Activated naive CD4-positive, alpha-beta T cell treated with anti-CD3 and anti-CD28 coated beads, Interleukin-2, amount 50 U/mL, for 72 hours (primary cell): ENCODE results near the gene KRTAP5-9. TPM values are rescaled to one million over a fixed set of nuclear protein-coding genes. Genes with fewer than 3 reads are reported as not detected.
"Not testable (repeated sequence)": the region's sequence is repeated elsewhere in the genome, so short reads cannot be mapped to it uniquely, and the experiment has no call there.

Experiments used
- ATAC-seq, 2 donors: fragments of 150-1000 bp; cut with Tn5 transposase; 2 replicates each; pipeline ENCODE4 v1.10.0; 2021; ENCODE audit warnings: mild to moderate bottlenecking in 2 of 2, moderate library complexity in 2 of 2
- DNase-seq, 2 donors: peaks; one replicate each; pipeline ENCODE4 v3.0.0; 2021 to 2022; ENCODE audit warnings: low spot score in 2 of 2
- H3K27ac Mint-ChIP-seq, 2 donors: one replicate each; pipeline ENCODE4 v1.8.0; 2022; ENCODE audit warnings: mild to moderate bottlenecking in 2 of 2, mixed read lengths in 2 of 2
- H3K36me3 Mint-ChIP-seq, 2 donors: one replicate each; pipeline ENCODE4 v1.8.0; 2022; ENCODE audit warnings: mixed read lengths in 2 of 2
- H3K9me3 Mint-ChIP-seq, 2 donors: one replicate each; pipeline ENCODE4 v1.8.0; 2022; ENCODE audit warnings: mixed read lengths in 2 of 2
- total RNA-seq, 2 donors: library from RNA; stranded (reverse); gene quantifications; one replicate each; pipeline ENCODE4 v1.2.3, GENCODE V29; 2022

KRTAP5-9 gene
- total RNA-seq, 2 donors from 2014 or later = not detected

DNA sequence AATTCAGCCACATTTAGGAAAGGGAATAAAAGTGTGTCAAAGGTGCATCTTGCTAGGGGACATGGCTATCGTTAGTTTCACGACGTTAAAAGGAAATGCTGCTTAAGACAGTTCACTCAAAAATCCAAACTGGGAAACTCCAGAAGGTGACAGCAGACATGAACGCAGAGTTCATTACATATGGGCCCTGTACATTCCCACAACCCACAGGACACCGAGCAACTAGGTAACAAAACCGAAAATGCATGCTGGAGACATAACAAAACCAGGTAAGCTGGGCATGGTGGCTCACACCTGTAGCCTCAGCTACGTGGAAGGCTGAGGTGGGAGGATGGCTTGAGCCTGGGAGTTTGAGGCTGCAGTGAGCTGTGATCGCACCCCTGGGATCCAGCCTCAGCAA is 19.4 kb downstream of the KRTAP5-9 start:
- H3K9me3 Mint-ChIP-seq, H3K27ac Mint-ChIP-seq, DNase-seq, ATAC-seq, H3K36me3 Mint-ChIP-seq: not testable (repeated sequence)

DNA sequence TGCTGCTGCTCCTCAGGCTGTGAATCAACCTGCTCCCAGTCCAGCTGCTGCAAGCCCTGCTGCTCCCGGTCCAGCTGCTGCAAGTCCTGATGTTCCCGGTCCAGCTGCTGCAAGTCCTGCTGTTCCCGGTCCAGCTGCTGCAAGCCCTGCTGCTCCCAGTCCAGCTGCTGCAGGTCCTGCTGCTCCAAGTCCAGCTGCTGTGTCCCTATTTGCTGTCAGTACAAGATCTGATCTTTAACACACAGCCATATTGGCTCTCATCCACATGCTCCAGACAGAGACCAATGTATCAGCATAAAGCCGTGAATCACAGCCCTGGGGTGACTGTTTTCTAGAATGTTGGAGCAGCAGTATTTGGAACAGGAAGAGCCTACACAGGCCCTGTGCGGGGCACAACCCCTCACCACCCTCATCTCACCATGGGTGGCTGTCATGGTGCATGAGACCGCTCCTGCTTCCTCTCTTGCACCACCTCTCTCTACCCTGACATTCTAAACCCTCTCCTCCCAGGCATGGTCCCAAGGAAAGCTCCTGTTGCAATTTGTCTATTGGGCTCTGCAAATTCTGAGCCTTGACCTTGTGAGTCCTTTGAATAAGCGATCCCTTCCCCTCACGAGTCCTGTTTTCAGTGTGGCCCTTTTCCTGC is 20.6 kb downstream of the KRTAP5-9 start:
- DNase-seq (no peak), ATAC-seq (no peak)
- no peaks in the 10 kb centered on the region for H3K9me3 Mint-ChIP-seq
- no peak overlapping the region for H3K27ac Mint-ChIP-seq
- H3K36me3 Mint-ChIP-seq = no peaks in the 10 kb centered on the region

DNA sequence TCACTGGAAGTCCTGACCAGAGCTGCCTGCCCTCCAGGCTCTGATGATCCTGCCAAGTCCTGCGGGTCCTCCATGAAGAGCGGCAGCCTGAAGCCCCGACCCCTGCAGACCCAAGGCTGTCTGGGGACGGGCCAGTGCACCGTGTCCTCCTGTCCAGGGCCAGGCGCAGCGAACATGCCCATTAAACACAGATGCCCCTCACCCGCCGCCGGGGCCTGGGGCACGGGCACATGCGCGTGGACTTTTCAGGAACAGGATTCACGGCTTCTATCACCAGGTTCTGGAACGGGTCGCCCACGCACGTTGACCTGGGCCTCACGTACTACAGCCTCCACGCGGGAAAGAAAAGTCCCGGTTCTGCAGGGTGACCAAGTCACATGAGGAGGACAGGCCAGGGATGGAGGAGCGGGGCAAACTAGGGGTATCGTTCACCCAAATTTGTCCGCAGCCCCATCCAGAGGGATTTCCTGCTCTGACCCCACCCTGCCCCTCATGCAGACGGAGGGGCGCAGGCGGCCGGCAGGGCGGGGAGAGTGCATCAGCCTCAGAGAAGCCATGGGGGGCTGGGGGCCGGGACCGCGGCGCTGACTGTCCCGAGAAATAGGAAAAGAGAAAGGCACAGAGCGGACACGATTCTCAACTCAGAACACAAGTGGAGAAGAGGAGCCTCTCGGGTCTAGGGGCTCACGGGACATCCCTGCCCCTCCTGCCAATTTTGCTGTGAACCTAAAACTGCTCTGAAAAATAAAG is 23.1 kb downstream of the KRTAP5-9 start:
- ATAC-seq, H3K9me3 Mint-ChIP-seq, H3K36me3 Mint-ChIP-seq, DNase-seq, H3K27ac Mint-ChIP-seq: not testable (repeated sequence)

DNA sequence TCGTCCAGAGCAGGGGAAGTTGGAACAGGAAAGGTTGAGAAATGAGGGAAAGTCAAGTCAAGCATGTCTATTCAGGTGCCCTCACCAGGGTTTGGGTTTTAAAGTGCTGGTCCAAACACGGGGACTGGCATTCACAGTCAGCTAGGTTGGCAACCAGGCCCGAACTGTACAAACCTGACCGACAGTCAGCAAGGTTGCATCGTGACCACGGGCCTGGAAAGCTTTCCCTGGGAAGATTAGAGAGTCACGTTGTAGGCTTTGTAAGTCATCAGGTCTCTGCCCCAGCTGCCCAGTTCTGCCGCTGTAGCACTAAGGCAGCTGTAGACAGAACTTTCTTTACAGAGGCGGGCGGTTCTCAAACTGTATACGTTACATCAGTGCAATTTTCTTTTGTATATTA is 24.6 kb downstream of the KRTAP5-9 start:
- Mint-ChIP-seq H3K9me3 (no peaks in the 10 kb centered on the region), H3K27ac (no peak overlapping the region), H3K36me3 (no peaks in the 10 kb centered on the region)
- ATAC-seq (no peak), DNase-seq (no peak)

DNA sequence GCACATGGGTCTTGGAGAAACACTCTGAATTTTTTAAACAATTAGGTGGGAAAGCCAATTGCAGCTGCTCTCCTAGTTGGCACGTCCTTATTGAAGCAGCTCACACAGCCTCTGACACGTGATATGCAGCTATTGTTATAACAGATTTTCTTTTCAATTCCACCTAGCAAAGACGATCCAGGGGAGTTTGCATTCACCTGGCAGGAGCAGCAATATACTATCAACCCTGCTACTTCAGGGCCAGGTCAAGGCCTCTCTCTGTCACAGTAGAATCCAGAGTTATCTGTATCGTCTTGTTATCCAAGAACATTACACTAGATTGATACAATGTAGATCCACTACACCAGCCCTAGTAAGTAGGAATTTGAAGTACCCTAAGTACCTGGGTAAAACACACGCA is 26.2 kb downstream of the KRTAP5-9 start:
- H3K36me3 Mint-ChIP-seq = no peaks in the 10 kb centered on the region
- H3K27ac Mint-ChIP-seq = no peak overlapping the region
- no peak for DNase-seq
- no peak for ATAC-seq
- no peaks in the 10 kb centered on the region for H3K9me3 Mint-ChIP-seq

DNA sequence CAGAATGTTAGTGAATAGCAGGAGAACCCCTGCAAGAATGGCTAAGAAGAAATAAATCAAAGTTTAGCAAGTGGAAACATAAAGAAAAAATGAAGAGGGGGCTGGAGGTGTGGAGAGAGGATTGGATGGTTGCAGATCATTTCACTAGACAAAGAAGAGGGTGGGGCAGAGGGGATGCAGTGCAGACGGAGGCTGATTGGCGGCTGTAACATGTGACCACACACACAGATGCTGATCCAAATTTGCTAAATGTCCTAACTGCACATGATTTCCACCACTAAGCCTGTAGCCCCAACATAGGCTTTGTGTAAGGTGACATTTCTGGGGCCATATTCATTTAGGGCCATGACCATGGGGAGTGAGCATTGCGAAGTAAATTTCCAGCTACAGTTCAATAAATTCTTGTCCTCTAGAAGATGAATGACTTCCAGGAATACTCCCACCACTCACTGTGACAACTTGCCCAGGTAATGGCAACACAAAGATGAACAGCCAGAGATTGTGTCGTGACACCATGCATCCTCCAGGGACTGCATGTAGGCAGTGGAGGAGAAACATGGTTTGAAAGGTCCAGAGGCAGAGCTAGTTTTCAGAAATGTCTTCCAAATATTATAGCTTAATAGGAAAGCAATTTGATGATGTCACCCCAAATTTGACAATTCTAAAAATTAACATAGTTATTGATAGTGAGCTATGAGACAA is 27.7 kb downstream of the KRTAP5-9 start:
- DNase-seq (no peak), ATAC-seq (no peak)
- H3K36me3 Mint-ChIP-seq = no peaks in the 10 kb centered on the region
- H3K27ac Mint-ChIP-seq = no peak overlapping the region
- no peaks in the 10 kb centered on the region for H3K9me3 Mint-ChIP-seq

DNA sequence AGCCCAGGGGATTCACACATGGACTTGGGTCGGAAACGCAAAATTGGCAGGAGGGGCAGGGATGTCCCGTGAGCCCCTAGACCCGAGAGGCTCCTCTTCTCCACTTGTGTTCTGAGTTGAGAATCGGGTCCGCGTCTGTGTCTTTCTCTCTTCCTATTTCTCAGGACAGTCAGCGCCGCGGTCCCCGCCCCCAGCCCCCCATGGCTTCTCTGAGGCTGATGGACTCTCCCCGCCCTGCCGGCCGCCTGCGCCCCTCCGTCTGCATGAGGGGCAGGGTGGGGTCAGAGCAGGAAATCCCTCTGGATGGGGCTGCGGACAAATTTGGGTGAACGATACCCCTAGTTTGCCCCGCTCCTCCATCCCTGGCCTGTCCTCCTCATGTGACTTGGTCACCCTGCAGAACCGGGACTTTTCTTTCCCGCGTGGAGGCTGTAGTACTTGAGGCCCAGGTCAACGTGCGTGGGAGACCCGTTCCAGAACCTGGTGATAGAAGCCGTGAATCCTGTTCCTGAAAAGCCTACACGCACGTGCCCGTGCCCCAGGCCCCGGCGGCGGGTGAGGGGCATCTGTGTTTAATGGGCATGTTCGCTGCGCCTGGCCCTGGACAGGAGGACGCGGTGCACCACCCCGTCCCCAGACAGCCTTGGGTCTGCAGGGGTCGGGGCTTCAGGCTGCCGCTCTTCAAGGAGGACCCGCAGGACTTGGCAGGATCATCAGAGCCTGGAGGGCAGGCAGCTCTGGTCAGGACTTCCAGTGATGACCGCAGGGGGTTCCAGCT is 28.7 kb downstream of the KRTAP5-9 start:
- not testable (repeated sequence) for H3K9me3 Mint-ChIP-seq, H3K27ac Mint-ChIP-seq, DNase-seq, ATAC-seq, H3K36me3 Mint-ChIP-seq

DNA sequence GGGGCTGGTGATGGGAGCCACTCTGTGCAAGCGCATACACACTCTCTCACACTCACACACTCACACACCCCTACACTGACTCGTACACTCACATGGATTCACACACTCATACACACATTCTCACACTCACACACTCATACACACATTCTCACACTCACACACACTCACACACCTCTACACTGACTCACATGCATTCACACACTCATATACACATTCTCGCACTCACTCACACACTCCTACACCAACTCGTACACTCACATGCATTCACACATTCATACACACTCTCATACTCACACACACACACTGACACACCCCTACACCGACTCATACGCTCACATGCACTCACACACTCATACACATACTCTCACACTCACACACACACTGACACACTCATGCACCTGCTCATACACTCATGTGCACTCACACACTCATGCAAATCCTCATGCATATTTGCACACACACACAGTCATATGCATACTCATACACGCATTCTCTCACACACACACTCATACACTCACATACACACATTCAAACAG is 29.3 kb downstream of the KRTAP5-9 start:
- Mint-ChIP-seq H3K27ac (no peak overlapping the region), H3K36me3 (no peaks in the 10 kb centered on the region), H3K9me3 (no peaks in the 10 kb centered on the region)
- ATAC-seq (no peak), DNase-seq (no peak)

DNA sequence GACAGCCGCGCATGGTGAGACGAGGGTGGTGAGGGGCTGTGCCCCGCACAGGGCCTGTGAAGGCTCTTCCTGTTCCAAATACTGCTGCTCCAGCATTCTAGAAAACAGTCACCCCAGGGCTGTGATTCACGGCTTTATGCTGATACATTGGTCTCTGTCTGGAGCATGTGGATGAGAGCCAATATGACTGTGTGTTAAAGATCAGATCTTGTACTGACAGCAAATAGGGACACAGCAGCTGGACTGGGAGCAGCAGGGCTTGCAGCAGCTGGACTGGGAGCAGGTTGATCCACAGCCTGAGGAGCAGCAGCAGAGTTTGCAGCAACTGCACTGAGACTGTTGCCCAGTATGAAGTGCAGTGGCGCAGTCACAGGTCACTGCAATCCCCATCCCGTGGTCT is 31.3 kb downstream of the KRTAP5-9 start:
- not testable (repeated sequence) for H3K36me3 Mint-ChIP-seq, DNase-seq, ATAC-seq, H3K27ac Mint-ChIP-seq, H3K9me3 Mint-ChIP-seq

DNA sequence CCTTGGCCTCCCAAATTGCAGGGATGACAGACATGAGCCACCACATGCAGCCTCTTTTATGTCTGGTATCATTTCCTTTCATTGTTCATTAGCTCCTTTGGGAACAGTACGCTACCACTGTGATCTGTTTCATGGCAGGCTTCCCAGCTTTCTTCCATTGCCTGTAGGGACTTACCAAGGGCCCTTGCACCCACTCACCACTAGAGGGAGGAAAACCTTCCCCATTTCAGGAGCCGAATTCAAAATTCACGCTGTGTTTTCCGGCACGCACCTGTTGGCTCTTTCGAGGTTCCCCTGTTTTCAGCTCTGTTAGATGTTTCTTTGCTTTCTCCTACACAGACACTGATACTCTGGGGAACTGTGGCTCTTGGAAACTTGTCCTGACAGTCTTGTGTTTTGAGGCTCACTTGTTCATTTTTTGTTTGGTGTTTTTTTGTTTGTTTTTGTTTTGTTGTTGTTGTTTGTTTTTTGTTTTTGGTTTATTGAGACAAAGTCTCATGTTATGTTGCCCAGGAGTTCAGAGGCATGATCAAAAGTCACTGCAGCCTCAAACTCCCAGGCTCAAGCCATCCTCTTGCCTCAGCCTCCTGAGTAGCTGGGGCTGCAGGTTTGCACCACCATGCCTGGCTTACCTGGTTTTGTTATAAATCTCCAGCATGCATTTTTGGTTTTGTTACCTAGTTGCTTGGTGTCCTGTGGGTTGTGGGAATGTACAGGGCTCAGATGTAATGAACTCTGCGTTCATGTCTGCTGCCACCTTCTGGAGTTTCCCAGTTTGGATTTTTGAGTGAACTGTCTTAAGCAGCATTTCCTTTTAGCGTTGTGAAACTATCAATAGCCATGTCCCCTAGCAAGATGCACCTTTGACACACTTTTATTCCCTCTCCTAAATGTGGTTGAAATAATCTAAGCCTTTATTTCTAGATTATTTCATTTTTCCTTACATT is 32.1 kb downstream of the KRTAP5-9 start:
- H3K9me3 Mint-ChIP-seq = no peaks in the 10 kb centered on the region
- ATAC-seq = no peak
- H3K27ac Mint-ChIP-seq = no peak overlapping the region
- DNase-seq = peak in 1 of 2 donors; percentile 20
- no peaks in the 10 kb centered on the region for H3K36me3 Mint-ChIP-seq

DNA sequence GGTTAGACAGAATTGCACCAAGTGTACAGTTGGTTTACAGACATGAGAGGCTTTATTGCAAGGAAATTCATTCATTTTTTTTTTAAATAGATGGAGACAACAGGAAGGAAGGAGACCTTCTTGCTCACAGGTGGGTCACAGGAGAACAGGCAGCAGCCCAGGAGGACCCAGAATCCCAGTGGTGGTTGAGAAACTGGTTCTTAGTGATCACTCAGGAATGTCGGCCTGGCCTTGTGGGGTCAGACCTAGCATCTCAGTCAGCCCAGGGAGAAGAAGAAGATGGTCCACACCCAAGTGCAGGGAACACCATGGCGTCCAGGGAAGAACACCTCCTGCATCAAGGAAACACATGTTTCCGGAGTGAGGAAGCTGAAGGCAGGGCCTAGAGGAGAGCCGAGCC is 33.6 kb downstream of the KRTAP5-9 start:
- ATAC-seq (no peak), DNase-seq (no peak)
- H3K36me3 Mint-ChIP-seq = no peaks in the 10 kb centered on the region
- no peaks in the 10 kb centered on the region for H3K9me3 Mint-ChIP-seq
- peak overlapping the region in 1 of 2 donors; percentile 51 for H3K27ac Mint-ChIP-seq

DNA sequence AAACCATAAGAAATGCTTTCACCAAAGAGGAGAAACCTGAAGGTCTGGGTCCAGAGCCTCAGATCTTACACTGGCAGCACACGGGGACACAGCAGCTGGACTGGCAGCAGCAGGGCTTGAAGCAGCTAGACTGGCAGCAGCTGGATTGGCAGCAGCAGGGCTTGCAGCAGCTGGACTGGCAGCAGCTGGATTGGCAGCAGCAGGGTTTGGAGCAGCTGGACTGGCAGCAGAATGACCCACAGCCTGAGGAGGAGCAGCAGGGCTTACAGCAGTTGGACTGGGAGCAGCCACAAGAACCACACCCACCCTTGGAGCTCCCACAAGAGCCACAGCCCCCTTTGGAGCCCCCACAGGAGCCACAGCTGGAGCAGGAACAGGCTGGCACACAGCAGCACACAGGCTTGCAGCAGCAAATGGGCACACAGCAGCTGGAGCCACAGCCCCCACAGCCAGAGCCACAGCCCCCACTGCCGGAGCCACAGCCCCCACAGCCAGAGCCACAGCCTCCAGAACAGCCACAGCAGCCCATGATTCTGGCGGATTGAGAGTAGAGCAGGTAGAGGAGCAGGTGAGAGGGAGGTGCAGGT is 34.2 kb downstream of the KRTAP5-9 start, which contains the start of gene KRTAP5-11:
Gene KRTAP5-11 (minus strand): TSS at position 567 of the 587 bp plus-strand sequence. CDS start 38 bp downstream, at position 529.
- no peak for ATAC-seq
- Mint-ChIP-seq H3K36me3 (no peaks in the 10 kb centered on the region), H3K27ac (peak within 1 kb of the TSS in 1 of 2 donors; percentile 51), H3K9me3 (no peaks in the 10 kb centered on the region)
- no peak for DNase-seq

DNA sequence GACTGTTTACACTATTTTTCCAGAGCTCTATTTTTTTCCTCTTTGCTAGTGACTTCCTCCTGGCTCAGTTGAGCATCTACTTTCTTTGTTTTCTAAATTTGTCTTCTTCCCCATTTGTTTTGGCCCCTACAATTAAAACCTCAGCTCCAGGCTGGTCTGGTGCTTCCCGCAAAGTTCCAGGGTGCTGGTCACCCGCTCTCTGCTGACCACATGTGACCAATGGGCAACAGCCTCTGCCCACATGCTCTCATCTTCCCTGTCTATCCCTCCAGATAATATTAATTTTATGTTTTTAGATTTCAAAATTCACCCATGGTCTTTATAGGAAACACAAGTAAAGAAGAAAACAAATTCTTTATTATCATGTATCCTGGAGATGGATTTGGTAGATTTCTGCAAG is 34.7 kb downstream of the KRTAP5-9 start:
- not testable (repeated sequence) for H3K36me3 Mint-ChIP-seq, DNase-seq, ATAC-seq, H3K27ac Mint-ChIP-seq, H3K9me3 Mint-ChIP-seq

DNA sequence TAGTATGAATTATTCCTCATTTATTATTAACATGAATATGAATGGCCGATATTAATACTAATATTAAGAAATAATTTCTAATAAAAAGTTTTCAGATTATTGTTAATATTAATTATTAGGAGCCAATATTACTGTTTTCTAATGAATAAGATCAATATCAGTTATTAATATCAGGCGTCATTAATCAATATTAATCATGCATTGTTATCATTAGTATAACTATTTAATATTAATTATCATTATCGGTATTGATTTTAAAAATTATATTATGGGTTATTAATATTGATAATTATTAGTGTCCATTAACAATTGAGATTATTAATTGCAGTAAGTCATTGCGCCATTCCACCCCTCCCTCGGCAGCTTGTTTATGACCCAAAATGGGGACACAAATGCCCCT is 37.5 kb downstream of the KRTAP5-9 start:
- DNase-seq, H3K27ac Mint-ChIP-seq, H3K9me3 Mint-ChIP-seq, H3K36me3 Mint-ChIP-seq, ATAC-seq: not testable (repeated sequence)

DNA sequence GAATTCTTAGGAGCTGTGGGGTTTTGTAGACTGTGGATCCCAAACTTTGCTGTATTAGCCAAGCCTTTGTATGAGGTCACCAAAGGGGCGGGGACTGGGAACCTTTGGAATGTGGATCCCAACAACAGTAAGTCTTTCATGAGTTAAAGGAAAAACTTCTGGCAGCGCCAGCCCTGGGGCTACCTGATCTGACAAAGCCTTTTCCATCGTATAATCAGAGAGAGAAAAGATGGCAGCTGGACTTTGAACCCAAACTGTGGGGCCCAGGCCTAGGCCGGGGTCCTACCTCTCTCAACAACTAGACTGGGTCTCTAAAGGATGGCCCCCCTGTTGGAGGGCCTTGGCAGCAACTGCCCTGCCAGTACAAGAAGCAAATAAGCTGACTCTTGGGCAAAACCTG is 40.1 kb downstream of the KRTAP5-9 start:
- H3K9me3 Mint-ChIP-seq, ATAC-seq, H3K36me3 Mint-ChIP-seq, H3K27ac Mint-ChIP-seq: not testable (repeated sequence)
- DNase-seq = peak in 1 of 2 donors; percentile 14
